Measurements from ENCODE around the gene PRMT5.
"Not testable (repeated sequence)": the region's sequence is repeated elsewhere in the genome, so short reads cannot be mapped to it uniquely, and the experiment has no call there.

The PRMT5 gene

DNA sequence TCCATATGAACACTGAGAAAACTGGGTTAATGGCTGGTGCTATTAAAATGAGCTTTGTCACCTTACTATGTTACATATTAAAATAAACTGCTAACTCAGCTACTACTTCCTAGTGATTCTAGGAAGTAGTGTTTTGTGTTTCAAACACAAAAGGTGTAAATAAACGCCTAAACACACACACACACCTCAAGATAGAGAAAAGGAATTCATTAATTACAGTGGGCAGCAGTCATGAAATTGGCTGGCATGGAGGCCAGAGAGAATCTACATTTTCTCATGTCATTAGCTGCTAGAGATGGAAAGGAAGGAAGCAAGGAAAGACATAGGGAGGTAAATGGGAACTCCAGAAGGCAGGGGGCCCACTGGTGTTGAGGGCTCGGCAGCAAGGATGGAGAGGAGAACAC, 787 bp upstream of the PRMT5 start:
- DNase-seq, result no peak

DNA sequence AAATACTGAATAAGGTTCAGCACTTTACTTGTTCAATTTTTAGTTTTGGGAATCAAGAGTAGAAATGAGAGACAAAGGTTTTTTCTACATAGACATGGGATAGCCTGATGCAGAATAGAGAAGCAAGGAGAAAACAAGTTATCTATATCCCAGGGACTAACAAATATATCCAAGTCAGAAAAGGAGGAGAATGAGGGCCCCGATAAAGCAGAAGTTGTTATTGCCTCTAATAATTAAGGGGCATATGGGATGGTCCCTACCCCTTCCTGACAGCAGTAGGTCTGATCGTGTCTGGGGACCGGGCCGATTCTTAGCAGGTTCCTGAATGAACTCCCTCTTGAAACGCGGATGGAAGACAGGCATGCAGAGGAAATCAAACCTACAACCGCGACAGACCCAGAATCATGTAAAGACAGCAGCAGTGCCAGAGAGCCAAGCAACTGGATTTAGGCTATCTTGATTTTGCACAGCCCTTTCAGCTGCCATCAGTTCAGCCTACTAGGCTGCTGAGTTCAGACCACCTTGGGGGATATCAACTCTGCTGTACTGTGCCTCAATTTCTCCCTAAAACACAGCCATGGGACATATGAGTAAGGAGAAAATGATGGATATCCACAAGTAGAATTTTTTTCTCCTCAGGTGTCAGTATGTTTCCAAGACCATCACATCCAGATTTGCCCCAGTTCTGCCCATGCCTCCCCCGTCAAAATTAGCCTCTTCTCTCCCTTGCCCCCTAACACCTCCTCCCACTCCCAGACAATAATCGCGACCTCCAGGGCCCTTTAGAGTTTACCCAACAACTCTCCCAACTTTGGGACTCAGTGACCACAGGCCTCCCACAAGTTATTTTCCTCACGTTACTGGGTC, 706 bp downstream of the PRMT5 start:
- no peak for DNase-seq

DNA sequence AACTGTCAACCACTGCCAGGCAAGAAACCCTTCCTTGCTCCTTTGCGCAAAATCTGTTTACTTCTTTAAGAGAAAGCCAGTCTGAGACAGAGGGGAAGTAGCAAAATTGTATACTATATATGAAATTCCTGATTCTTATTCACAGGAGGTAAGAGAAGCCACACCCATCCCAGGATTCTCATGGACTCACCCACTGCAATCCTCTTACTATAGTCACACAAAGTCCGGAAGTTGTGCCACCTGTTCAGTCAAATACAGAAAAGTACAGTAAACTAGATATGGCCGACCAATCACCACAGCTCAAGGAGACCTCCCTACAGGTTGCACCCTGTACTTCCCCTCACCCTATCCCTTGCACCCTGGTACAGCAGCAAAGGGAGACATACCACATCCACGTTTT, 2.9 kb downstream of the PRMT5 start:
- DNase-seq, result no peak

DNA sequence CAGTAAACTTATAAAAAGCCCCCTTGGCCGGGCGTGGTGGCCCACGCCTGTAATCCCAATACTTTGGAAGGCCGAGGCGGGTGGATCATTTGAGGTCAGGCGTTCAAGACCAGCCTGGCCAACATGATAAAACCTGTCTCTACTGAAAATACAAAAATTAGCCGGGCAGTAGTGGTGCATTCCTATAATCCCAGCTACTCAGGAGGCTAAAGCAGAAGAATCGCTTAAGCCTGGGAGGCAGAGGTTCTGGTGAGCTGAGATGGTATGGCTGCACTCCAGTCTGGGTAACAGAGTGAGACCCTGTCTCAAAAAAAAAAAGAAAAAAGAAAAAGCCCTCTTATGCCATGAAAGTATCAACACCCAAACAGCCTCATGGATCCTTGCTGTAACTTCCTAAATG, 3.7 kb downstream of the PRMT5 start:
- DNase-seq, result no peak

DNA sequence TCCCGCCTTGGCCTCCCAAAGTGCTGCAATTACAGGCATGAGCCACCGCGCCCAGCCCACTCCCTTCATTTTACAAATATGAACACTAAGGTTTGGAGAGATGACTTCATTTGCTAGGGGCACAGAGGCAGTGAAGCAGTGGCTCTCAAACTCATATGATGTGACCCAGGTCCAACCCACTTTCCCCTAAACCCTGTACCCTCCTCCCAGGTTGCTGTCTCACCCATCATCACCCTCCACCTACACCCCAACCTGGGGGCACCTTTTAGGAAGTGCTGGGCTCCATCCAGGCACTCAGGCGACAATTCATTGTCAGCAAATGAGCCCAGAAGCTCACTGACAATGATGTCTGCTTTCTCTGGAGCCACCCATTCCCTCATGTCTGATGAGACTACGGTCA, 5.4 kb downstream of the PRMT5 start:
- DNase-seq, result no peak

DNA sequence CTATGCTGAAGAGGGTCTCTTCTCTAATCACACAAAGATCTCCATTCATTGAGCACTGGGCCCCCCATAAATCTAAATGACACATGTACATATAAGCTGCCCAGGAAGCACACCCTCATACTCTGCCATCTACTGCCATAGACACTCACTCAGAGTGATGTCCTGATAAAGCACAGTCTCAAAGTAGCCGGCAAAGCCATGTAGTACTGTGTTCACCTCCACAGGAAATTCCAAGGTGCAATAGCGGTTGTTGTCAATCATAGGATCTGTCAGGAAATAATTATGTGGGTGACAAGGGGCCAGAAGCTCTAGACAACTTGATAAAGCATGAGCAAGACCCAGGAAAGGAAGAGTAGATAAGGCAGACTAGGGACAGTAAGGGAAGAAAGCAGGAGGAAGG, 6.9 kb downstream of the PRMT5 start:
- no peak for DNase-seq

DNA sequence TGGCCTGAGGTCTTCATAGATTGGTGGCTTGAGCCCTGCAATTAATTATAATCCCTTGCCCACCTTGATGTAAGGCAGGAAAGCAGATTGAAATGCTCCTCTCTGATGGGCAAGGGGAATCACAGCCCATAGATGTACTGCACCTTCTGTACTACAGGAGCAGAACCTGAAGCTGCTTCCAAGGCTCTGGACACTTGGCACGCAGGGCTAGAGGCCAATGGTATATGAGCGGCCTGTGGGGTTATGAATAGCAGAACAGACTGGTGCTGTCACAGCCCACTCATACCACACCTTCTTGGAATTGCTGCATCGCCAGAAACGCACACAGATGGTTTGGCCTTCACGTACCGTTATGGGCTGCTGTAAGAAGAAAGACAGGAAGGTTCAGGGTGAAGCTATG, 8.5 kb downstream of the PRMT5 start:
- DNase-seq, result no peak

DNA sequence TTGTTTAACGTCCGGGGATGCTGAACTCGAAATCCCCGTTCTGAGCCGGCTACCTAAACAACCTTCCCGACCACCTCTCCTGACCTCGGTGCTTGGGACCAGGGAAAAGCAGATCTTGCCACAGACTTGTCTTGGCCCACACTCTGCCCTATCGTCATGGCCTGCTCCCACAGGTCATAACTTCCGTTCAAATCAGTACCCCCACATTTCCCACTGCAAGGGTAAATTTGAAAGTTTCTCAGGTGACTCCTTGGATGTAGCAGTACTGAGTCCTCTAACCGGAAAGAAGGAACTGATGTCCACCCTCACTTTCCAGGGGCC, 9.6 kb downstream of the PRMT5 start:
- no peak for DNase-seq

DNA sequence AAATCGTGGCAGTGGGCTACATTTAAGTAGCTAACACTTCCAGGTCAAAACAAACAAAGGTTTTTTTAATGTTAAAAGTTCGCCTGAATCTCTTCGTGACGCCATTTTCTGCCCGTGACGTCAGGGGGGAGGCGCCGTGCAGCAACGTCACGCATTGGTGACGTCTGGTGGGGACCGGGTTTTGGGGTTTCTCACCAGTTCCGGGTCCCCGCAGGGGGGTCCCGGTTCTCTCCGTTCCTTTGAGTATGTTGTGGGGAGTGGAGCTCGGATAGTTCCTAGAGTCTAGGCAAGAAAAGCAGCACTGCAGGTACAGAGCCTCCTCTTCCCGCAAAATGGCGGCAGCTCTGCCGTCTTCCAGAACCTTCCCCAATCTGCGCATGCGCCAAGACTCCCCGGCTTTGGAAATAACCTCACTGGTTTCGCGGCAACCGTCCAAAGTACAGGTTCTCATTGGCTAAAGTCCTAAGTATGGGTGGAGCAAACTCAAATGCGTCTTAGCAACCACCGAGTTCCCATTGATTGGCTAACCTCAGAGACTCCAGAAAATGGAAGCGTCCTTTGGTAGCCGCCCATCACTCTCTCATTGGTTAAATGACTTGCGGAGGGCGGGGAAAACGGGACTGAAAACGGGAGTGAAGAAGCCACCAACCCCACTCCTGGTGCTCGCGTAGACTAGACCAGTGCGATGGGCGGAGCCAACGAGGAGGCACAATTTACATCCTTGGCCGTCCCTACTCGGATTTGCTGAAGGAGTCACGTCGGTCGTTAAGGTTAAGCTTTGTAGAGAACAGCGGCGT, 10.2 kb downstream of the PRMT5 start, which contains the start of gene RBM23:
Gene RBM23 (minus strand): TSS at position 346 of the 797 bp plus-strand sequence.
- DNase-seq, result peak; percentile 100

DNA sequence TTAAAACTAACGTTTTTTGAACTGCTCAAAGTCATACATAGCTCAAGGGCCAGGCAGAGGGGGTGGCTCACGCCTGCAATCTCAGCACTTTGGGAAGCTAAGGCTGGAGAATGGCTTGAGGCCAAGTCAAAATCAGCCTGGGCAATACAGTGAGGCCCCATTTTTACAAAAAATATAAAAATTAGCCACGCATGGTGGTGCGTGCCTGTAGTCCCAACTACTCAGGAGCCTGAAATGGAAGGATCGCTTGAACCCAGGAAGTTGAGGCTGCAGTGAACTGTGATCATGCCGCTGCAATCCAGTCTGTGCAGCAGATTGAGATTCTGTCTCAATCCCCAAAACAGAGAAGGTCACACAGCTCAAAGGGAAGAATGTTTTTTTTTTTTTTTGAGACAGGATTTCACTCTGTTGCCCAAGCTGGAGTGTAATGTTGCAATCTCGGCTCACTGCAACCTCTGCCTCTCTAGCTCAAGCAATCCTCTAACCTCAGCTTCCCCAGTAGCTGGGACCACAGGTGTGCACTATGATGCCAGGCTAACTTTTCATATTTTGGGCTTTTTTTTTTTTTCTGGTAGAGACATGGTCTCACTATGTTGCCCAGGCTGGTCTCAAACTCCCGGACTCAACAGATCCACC, 13.2 kb downstream of the PRMT5 start:
- DNase-seq, result no peak

DNA sequence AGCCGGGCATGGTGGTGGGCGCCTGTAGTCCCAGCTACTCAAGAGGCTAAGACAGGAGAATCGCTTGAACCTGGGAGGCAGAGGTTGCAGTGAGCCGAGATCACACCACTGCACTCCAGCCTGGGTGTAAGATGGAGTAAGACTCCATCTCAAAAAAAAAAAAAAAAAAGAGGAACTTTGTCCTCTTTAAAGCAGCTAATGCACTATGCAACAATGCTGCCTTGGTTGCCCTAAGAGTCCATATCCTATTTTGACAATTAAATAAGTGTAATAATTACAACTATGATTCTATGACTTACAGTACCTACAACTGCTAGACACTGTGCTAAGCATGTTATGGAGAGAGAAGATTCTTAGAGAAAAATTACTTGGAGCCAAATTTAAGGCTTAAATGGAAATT, 14.3 kb downstream of the PRMT5 start:
- DNase-seq, result not testable (repeated sequence)

DNA sequence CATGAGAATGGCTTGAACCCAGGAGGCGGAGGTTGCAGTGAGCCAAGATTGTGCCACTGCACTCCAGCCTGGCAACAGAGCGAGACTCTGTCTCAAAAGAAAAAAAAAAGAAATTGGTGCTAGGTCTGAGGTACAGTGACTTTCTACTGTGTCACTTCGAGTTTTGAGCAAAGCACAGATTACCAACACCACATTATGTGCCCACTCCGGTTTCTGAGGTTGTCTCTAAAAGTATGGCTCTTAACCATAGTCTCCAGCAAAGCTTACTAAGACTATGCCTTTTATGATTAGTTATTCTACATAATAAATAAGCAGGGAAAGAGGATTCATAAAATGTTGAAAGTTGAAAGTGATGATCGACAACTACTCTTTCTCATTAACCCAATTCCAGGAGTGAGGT, 18.3 kb downstream of the PRMT5 start:
- DNase-seq, result no peak

DNA sequence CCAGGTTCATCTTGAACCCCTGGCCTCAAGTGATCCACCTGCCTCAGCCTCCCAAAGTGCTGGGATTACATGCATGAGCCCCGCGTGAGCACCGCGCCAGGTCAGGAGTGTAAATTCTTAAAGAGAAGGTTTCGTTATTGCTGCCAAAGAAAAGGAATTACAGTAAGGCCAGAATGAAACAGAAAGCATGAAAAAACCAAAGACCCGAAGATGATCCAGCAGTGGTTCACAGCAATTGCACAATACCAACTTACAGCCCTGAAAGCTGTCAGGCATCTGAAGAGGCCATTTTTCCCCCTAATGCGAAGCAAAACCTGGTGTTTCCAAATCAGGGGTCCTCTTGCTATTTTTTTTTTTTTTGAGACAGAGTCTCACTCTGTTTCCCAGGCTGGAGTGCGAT, 20.6 kb downstream of the PRMT5 start:
- DNase-seq, result no peak

DNA sequence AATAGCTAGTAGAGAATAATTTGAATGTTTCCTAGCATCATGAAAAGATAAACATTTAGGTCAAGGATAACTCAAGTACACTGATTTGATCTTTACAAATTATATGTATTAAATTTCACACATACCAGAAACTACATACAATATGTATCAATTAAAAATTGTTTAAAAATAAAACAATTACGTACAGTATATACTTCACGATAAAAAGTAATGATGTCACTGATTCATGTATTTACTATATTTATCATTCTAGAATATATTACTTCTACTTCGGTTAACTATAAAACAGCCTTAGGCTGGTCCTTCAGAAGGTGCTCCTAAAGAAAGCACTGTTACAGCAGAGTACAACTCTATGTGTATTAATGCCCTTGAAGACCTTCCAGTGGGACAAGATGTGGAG, 21.7 kb downstream of the PRMT5 start:
- DNase-seq, result no peak

DNA sequence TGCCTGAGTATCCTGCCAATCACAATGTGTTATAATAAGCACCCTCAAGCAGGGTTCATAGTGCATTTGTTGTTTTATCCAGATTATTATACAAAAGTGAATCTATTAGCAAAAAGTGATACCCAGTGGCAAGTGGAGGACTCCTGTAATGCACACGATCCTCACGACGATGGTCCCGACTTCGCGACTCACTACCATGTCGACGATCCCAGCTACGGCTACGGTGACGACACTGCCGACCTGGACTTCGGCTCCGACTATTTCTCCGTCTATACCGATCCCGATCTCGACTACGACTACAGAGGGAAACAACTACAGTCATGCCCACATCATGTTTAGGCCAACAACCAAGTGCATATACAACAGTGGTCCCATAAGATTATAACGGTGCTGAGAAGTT, 23.1 kb downstream of the PRMT5 start:
- no peak for DNase-seq

DNA sequence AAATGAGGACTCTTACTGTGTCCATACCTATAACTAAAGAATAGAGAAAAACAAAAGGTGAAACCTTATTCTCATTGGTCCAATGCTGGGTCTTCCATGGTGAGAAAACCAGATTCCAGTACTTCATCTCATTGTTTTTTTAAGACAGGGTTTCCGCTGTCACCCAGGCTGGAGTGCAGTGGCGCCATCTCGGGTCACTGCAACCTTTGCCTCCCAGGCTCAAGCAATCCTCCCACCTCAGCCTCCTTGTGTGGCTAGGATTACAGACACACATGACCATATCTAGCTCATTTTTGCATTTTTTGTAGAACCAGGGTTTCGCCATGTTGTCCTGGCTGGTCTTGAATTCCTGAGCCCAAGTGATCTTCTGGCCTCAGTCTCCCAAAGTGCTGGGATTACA, 23.5 kb downstream of the PRMT5 start:
- no peak for DNase-seq

DNA sequence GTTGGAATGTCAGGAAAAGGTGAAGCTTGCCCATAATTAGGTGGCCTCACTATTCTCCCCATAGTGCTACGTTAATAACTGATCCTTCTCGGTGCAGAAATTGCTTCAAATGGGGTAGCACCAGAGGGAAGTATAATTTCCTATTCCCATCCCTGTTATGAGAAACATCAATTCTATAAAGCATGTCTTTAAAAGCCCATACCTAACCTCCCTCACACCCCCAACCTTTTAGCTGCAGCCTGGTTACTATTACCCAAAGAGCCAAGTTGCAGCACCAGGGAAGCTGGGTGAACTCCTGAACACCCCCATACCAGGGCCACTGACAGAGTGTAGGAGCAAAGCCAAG, 25.5 kb downstream of the PRMT5 start:
- no peak for DNase-seq

DNA sequence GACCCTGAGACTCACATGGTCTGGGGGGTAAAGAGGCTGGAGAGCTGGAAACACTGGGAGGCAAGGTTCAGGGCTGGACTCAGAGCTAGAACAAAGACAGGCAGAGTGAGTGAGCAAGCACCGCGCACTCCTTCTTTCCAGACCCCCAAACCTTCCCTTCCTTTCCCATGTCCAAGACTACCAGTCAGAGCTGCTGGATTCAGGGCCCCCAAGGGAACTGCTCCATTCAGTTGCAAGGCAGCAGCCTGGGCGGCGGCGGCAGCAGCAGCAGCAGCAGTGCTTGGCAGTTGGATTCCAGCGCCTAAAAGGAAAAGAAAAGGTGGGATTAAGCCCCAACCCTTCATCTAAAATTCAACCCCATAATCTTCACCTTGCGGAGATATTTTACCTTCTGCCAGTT, 27.4 kb downstream of the PRMT5 start:
- no peak for DNase-seq

DNA sequence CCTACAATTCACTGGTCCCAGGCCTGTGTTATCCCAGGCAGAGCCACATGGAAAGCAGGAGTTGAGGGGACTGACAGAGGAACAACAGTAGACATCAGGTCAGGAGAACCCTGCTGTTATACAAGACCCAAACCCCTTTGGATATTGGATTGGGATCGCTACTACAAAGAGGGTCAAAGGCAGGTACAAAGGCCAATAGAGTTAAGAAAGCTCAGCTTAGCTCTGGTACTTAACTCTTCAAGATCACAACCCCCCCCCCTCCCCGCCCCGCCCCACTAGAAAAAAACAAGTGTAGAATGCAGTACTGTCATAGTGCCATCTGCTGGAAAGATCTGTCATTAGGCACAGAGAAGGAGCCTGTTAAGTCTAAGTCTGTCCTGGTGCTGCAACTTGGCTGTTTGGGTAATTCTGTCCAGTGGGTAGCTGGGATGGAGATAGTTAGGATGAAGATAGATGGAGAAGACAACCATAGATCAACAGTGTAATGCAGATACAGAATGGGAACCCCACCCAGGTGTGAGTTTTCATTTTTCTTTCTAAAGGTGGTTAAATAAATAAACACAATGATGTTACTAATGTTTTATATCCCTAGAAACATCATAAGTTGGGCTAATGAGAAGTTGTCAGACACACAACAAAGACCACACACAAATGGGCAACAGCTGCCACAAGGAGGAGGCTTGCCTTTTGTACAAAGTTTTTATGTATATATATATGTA, 28.9 kb downstream of the PRMT5 start:
- DNase-seq, result peak; percentile 35

DNA sequence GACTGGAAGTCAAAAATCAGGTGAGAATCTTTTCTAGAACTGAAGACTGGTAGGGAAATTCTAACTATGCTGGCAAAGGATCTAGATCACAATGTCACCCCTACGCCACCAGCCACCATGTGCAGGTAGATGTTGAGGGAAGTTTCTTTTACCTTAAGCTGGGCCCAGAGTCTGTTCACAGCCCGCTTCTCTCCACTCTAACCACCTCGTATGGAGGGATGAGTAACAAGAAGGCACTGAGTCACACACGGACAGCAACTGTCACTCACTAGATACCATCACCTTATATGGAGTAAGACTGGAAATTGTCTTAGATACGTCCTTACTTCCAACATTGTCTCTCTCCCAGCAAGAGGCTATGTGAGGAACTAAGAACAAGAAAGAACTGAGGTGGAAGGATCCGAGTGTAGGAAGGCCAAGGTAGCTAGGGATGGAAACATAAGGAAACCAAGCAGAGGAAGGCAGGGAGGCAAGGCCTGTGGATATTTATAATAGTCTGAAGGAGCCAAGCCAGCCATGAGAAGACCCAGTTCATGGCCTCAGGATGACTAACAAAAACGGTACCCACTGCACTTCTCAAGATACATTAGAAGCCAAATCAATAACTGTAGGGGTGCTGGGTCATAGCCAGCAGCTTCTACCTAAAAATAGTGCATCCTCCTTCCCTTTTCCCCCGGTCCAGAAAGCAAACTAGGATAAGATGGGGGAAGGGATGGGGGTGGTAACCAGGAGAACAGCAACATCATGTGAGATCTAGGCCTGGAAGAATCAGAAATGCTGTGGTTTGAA, 30.7 kb downstream of the PRMT5 start:
- no peak for DNase-seq

DNA sequence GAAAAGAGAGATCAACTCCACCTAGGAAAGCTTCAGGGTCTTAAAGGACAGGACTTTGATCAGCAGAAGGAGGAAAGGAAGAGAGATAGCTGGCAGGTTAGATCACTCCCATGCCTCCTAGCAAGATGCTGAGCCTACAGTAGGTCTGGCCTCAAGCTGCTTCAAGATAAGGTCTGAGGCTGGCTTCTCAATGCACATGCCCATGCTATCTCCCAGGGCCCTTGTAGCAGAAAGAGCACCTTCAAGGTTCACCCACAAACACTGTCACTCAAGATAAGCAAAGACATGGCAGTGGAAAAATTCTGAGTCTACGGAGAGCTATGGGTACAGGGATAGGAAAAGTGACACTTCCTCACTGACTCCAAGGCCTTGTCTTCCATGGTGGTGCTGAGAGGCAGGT, 31.8 kb downstream of the PRMT5 start:
- DNase-seq, result no peak

DNA sequence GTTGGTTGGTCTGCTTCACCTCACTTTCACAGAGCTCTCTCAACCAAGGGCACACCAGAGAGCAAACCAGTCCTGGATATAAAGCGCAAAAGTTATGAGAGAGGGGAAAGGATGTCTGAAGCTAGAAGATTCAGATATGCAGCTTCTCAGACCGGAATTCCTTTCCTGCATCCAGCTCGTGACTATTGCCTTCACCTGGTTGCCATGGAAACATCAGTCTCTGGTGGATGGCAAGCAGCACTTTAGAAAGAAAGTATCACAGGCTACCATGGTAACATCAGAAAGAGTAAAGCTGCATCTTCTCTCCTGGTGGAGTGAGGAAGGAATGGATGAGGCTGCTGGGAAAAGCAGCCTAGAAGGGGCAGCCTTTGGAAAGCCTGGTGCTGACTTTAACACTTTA, 32.4 kb downstream of the PRMT5 start:
- no peak for DNase-seq

DNA sequence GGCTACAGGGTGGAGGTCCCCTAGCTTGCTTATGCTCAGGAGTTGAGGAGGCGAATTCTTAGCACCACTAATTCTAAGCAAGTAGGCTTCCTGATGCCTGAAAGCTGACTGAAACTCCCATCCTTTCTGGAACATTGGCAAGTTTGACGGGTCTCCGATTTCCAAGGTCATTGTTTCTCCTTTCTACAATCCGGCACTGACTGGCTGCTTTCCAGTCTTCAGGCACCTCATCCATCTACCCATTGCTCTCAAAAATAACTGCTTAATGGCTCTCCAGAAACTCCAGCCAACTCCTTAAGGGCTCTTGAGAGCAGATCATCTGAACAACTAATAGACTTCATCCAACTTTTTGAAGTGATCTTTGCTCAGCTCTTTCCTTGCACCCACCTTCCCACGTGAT, 32.8 kb downstream of the PRMT5 start:
- no peak for DNase-seq
